NCI-H510A (cell line): ENCODE measurements around the gene SH3BP4.

Source experiments
- DNase-seq: peaks from one replicate; lab custom pipeline; 2025; lab: John Stamatoyannopoulos, UW

The SH3BP4 gene

DNA sequence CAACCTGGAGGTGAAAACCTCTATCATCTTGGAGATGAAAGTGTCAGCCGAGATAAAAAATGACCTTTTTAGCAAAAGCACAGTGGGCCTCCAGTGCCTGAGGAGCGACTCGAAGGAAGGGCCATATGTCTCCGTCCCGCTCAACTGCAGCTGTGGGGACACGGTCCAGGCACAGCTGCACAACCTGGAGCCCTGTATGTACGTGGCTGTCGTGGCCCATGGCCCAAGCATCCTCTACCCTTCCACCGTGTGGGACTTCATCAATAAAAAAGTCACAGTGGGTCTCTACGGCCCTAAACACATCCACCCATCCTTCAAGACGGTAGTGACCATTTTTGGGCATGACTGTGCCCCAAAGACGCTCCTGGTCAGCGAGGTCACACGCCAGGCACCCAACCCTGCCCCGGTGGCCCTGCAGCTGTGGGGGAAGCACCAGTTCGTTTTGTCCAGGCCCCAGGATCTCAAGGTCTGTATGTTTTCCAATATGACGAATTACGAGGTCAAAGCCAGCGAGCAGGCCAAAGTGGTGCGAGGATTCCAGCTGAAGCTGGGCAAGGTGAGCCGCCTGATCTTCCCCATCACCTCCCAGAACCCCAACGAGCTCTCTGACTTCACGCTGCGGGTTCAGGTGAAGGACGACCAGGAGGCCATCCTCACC lies 90.2 kb downstream of the SH3BP4 start:
- no peak for DNase-seq

- no peak for DNase-seq
Measured at GRCh38 chr2:235042576-235043515, 91.0 kb downstream of the SH3BP4 start.

DNA sequence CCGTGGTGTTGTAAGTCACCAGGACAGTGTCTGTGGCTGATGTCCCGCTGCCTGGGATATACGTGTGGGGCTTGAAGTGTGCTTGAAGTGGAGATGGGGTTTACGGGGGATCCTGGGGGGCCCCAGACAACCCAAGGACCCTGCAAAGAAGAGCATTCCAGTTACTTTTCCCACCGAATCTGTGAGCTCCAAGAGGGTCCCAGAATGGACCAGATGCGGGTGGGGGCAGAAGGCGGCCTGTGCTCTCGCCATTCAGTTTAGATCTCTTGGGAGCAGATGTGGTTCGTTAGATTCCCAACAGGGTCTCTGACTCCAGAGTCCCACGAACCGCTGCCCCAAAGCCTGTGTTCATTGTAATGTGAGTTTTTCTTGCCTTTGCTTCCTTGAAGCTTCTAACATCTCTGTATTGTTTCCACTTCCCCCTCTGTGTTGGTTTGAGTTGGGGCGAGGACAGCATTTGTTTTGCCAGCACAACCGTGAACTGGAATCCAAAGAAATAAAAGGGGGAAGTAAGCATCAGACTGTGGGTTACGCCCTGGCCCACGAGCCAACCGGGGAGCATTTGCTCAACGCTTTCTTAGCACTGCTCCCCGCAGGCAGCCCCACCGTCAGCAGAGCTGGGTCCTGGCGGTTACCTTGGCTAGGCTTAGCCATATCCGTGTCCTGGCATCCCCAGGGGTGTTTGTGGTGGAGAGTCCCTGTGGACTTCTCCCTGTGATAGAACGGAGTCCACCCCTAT lies 92.1 kb downstream of the SH3BP4 start:
- no peak for DNase-seq

DNA sequence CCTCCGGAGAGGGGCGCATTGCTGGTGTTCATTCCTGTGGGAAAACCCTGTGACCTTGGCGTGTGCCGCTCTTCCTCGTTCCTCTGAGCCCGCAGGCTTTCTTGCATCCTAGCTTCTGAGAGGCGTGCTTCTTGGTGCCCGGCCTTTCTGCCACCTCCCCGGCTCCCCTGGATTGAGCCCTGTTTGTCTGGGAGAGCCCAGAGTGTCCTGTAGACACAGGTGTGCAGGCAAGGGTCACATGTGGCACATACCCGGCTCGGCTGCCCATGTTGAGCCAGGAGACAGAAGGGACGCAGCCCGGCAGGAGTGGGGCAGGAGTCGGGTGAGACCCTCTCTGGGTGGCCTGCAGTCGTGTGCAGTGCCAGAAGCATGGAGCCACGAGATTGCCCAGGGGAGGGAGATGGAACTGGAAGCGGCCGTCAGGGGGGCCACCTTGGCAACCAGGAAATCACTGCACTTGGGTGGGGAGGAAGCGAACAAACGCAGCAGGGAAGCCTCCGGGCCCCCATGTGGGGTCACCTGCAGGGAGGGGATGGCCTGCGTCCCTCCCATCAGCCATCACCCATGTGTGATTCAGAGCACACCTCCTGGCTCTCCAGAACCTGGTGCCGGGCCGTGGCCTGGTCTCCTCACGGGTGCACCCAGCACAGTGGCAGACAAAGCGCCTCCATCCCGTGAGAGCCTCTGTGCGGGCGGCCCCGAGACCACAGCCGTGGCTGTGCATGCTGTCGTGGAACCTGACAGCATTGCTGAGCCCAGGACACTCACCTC lies 92.9 kb downstream of the SH3BP4 start:
- no peak for DNase-seq

DNA sequence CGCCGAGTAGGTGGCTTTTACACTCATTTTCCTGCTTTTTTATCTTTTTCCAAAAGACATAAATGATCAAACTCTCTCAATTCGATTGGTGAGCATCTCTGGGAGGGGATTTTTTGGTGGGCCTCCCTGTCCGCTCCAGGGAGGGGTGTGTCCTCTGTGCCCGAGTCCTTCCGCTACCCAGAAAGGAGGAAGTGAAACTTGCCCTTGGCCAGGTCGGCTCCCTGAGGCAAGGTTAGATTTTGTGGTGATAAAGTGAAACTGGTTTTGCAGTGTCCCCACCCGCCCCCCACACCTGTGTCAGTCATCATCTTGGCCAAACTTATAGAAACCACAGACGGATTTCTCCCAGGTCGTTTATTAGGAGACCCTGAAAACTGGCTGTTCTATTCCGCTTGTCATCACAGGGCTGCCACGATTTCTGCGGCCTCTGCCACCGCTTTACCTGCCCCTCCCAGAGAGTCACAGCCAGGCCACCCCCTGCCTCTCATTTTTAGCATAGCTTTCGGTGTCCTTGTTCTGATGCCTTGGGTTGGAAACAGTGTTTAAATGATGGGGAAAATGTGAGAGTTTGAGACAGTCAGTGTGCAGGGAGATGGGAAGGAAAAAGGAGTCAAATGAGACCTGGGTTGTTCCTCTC lies 93.6 kb downstream of the SH3BP4 start:
- no peak for DNase-seq

- no peak for DNase-seq
Measured at GRCh38 chr2:235045973-235046343, 94.1 kb downstream of the SH3BP4 start.

GRCh38 chr2:235046589-235046988 lies 94.8 kb downstream of the SH3BP4 start:
- no peak for DNase-seq

- DNase-seq: no peak
Measured at GRCh38 chr2:235047171-235048160, 95.6 kb downstream of the SH3BP4 start.

DNA sequence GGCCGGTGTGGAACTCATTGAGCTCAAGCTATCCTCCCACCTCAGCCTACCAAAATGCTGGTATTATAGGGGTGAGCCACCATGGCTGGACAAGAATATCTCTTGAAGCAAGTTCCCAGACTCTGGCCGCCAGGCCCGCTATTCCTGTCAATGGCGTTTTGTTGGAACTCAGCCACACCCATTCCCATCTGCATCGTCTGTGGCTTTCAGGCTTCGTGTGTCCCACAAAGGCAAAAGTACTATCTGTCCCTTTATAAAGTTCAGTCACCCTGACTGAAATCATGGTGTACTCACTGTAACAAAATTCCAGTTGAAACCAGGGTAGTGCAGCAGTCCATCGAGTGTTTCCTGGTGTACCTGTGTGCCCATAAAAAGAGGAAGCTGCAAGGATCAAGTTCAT lies 96.7 kb downstream of the SH3BP4 start:
- DNase-seq: no peak

- no peak for DNase-seq
Measured at GRCh38 chr2:235049069-235049468, 97.3 kb downstream of the SH3BP4 start.

DNA sequence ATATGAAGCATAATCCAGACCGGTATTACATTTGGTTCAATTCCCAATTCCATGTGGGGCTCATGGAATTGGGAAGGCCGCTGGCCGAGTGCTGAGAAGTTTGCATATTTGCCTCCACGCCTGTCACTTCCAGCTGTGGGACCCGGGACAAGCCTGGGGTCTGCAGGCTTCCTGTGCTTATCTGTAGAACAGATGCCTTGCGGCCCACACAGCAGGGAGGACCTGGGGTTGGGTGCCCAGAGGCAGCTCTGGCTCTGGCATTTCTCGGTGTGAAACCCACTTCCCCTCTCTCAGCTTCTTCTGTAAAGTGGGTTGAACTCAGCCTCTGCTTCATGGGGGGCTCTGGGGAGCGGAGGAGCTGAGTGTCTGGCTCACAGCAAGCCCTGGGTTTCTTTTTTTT lies 97.9 kb downstream of the SH3BP4 start:
- no peak for DNase-seq

- peak; percentile 93 for DNase-seq
Measured at GRCh38 chr2:235050980-235051351, 99.1 kb downstream of the SH3BP4 start.

DNA sequence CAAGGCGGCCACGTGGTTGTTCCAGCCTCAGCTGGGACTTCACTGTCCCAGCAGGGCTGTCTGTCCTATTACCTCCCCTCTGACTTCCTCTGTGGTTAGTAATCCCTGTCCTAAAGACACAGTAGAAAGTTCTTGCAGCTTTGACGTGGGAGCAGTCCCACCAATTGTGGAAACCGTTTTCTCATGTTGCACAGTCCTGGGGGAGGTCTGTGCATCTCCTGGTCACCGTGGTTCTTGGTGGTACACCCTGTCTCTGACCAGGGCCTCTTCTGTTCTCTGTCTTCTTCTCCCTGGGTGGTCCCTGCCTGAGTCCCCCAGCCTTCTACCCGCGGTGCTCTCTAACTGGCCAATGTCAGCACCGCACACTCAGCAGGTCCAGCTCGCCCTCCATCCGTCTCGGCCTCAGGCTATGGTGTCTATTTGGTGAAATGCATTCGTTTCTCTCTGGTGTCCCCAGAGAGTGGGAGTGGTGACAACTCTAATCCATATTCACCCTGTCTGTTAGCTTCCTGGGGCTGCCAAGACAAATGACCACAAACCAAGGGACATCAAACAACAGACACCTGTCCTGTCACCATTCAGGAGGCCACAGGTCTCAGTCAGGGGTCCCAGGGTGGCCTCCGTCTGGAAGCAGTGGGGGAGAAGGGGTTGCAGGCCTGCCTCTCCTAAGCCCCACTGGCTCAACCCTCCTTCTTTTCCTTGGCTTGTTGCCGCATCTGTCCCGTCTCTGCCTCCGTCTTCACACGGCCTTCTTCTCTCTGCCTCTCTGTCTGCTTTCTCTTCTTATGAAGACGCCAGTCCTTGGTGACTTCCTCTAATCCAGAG lies 99.8 kb downstream of the SH3BP4 start:
- DNase-seq: no peak

GRCh38 chr2:235052514-235053354 lies 100.9 kb downstream of the SH3BP4 start:
- DNase-seq: no peak

DNA sequence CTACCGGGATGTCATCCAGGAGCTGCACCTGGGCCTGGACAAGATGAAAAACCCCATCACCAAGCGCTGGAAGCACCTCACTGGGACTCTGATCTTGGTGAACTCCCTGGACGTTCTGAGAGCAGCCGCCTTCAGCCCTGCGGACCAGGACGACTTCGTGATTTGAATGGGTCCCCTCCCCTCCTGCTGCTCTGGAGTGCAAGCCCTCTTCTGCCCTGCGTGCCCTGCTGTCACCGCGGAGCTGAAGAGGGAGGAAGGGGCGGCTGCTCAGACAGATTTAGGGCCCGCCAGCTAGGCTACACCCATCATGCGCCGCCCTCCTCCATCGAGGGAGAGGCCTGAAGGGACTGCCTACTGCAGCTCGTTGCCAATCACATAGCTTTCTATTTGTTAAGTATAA lies 101.8 kb downstream of the SH3BP4 start:
- DNase-seq: no peak

GRCh38 chr2:235054475-235054874 lies 102.7 kb downstream of the SH3BP4 start:
- no peak for DNase-seq

DNA sequence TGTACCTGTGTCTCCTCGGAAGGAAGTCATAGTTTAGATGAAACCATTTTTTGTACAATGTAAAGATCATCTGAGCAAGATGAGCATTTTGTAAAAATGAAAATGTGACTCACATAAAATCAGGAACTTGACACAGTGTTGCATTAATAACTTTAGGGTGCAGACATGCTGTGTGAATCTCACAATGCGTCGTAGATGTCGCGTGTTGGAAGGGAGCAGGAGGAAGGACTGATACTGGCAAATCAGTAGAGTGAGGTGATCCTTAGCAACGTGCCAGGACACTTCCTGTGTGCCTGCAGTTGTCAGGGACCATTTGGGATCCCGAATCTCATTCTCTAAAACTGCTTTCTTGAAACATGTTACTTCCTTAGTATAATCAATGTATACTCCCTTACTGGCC lies 103.1 kb downstream of the SH3BP4 start:
- DNase-seq: no peak

DNA sequence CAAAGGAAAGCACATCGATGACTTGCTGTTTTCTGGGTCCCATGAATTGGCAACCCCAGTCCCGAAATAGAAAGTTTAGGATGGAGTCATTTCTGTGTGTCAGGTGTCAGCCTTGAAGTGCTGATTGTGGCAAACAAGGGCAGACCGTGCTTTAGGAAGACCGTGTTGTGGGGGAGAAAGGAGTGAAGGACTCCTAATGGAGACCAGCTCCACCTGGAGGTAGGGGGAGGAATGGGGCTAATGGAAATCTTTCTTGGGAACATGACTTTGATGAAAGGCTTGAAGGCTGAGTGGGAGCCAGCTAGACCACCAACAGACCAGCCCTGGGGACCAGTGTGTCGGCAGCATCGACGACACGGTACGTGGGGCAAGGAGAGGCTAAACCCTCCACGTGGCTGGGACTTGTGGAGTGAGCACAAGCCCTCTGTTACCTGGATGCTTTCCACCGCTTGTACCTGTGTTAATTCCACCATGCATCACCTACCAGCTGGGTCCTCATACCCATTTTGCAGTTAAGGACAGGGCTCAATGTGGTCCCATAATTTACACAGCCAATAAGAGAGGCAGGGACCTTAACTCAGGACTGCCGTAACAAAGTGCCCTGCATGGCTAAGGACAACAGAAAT lies 104.2 kb downstream of the SH3BP4 start:
- DNase-seq: no peak
